Measurements from ENCODE around the gene PLPPR4.

DNA sequence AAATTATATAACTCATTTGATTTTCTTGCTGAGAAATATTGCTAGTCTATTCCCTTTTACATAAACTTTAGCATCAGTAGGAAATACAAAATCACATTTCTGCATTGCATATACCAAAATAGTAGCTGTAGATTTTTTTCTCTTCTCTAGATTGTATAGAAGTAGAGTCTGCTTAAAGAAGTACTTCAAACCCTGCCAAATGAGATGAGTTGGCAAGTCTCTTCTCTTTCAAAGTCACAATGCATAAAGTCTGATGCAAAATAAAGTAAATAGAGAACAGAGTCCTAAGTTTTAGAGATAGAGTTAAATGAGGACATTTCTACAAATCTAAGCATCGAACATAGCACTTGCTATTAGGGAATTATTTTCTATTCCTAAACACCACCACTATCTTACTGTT is 6.4 kb downstream of the PLPPR4 start:
- TF ChIP-seq, protein P1, sequence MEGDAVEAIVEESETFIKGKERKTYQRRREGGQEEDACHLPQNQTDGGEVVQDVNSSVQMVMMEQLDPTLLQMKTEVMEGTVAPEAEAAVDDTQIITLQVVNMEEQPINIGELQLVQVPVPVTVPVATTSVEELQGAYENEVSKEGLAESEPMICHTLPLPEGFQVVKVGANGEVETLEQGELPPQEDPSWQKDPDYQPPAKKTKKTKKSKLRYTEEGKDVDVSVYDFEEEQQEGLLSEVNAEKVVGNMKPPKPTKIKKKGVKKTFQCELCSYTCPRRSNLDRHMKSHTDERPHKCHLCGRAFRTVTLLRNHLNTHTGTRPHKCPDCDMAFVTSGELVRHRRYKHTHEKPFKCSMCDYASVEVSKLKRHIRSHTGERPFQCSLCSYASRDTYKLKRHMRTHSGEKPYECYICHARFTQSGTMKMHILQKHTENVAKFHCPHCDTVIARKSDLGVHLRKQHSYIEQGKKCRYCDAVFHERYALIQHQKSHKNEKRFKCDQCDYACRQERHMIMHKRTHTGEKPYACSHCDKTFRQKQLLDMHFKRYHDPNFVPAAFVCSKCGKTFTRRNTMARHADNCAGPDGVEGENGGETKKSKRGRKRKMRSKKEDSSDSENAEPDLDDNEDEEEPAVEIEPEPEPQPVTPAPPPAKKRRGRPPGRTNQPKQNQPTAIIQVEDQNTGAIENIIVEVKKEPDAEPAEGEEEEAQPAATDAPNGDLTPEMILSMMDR (IDR thresholded peaks at IDR 0.05): no peak
- TF ChIP-seq POLR2AphosphoS5 (IDR thresholded peaks at IDR 0.05; ENCODE audit: low read depth, low read length): no peak
- TF ChIP-seq, protein P2, sequence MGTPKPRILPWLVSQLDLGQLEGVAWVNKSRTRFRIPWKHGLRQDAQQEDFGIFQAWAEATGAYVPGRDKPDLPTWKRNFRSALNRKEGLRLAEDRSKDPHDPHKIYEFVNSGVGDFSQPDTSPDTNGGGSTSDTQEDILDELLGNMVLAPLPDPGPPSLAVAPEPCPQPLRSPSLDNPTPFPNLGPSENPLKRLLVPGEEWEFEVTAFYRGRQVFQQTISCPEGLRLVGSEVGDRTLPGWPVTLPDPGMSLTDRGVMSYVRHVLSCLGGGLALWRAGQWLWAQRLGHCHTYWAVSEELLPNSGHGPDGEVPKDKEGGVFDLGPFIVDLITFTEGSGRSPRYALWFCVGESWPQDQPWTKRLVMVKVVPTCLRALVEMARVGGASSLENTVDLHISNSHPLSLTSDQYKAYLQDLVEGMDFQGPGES (IDR thresholded peaks at IDR 0.05; ENCODE audit: low read depth, low read length): no peak
- no peak for TF ChIP-seq TCF12 (IDR thresholded peaks at IDR 0.05)
- TF ChIP-seq USF2 (IDR thresholded peaks at IDR 0.05; ENCODE audit: borderline replicate concordance, low read depth, low read length): no peak
- no peak for TF ChIP-seq CHD2 (IDR thresholded peaks at IDR 0.05; ENCODE audit: low read length, partially characterized antibody)
- TF ChIP-seq JUND (IDR thresholded peaks at IDR 0.05): no peak
- no peak for TF ChIP-seq MAX (IDR thresholded peaks at IDR 0.05; ENCODE audit: low read depth)
- no peak for TF ChIP-seq TAF1 (IDR thresholded peaks at IDR 0.05; ENCODE audit: borderline replicate concordance, low read depth, low read length)
- no peak for TF ChIP-seq RFX5 (IDR thresholded peaks at IDR 0.05; ENCODE audit: low read length)
- TF ChIP-seq, protein P3, sequence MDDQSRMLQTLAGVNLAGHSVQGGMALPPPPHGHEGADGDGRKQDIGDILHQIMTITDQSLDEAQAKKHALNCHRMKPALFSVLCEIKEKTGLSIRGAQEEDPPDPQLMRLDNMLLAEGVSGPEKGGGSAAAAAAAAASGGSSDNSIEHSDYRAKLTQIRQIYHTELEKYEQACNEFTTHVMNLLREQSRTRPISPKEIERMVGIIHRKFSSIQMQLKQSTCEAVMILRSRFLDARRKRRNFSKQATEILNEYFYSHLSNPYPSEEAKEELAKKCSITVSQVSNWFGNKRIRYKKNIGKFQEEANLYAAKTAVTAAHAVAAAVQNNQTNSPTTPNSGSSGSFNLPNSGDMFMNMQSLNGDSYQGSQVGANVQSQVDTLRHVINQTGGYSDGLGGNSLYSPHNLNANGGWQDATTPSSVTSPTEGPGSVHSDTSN (IDR thresholded peaks at IDR 0.05): no peak
